GM18951 (cell line): ENCODE data around the gene YIF1B.
A peak's percentile ranks its signal among the peaks of the same experiment; 100 is the strongest.

Experiments used
- POLR2A ChIP-seq: IDR thresholded peaks from 4 replicates; pipeline ENCODE4 v1.6.1; 2011; ENCODE audit warnings: mild to moderate bottlenecking; ENCODE audit not compliant: insufficient read length, insufficient read depth; ENCODE audit errors: extremely low read depth
- in situ Hi-C: fragments of 300-500 bp; cut with MboI; formaldehyde crosslinking; loops from one replicate; pipeline ENCODE4 v1.12.0; 2022; ENCODE audit warnings: low sequenced_read_pairs, mixed read lengths, inconsistent platforms; ENCODE audit not compliant: unreplicated experiment

Gene YIF1B

GRCh38 chr19:38320969-38321339, 5.2 kb upstream of the YIF1B start:
- in situ Hi-C loops: no loop called here

GRCh38 chr19:38319421-38320258, 3.9 kb upstream of the YIF1B start, which contains the start of gene KCNK6:
Gene KCNK6 (plus strand): TSS chr19:38319845. CDS start chr19:38319951, 106 bp downstream.
- in situ Hi-C loops: loop anchor here (10.0 kb wide), 1 partner anchor 425 kb away; no protein-coding TSS in a partner anchor
- peak; percentile 59 for TF ChIP-seq POLR2A

More at GRCh38 chr19:38320969-38321339, 5.2 kb upstream of the YIF1B start:
- TF ChIP-seq POLR2A: no peak

GRCh38 chr19:38318660-38319059, 2.9 kb upstream of the YIF1B start:
- no peak for TF ChIP-seq POLR2A
- in situ Hi-C loops: loop anchor here (10.0 kb wide), 1 partner anchor 424 kb away; no protein-coding TSS in a partner anchor

- in situ Hi-C loops: loop anchor here (10.0 kb wide), 1 partner anchor 422 kb away; no protein-coding TSS in a partner anchor
- no peak for TF ChIP-seq POLR2A
Observed at GRCh38 chr19:38317104-38317612, 1.4 kb upstream of the YIF1B start.

GRCh38 chr19:38316477-38317067, 825 bp upstream of the YIF1B start:
- no peak for TF ChIP-seq POLR2A
- in situ Hi-C loops: loop anchor here (10.0 kb wide), 1 partner anchor 422 kb away; no protein-coding TSS in a partner anchor

GRCh38 chr19:38310986-38311385, 4.8 kb downstream of the YIF1B start:
- in situ Hi-C loops: loop anchor here (10.0 kb wide), 1 partner anchor 416 kb away; no protein-coding TSS in a partner anchor
- no peak for TF ChIP-seq POLR2A

GRCh38 chr19:38310279-38310670, 5.5 kb downstream of the YIF1B start:
- TF ChIP-seq POLR2A: no peak
- in situ Hi-C loops: loop anchor here (10.0 kb wide), 1 partner anchor 415 kb away; no protein-coding TSS in a partner anchor

GRCh38 chr19:38309615-38310278, 6.0 kb downstream of the YIF1B start:
- TF ChIP-seq POLR2A: no peak
- in situ Hi-C loops: loop anchor here (10.0 kb wide), 1 partner anchor 415 kb away; no protein-coding TSS in a partner anchor

- TF ChIP-seq POLR2A: no peak
- in situ Hi-C loops: no loop called here
Observed at GRCh38 chr19:38308926-38309614, 6.7 kb downstream of the YIF1B start.

GRCh38 chr19:38308006-38308766, 7.6 kb downstream of the YIF1B start:
- no peak for TF ChIP-seq POLR2A
- in situ Hi-C loops: no loop called here

GRCh38 chr19:38307597-38307996, 8.2 kb downstream of the YIF1B start:
- in situ Hi-C loops: no loop called here
- TF ChIP-seq POLR2A: no peak

GRCh38 chr19:38307076-38307475, 8.7 kb downstream of the YIF1B start:
- in situ Hi-C loops: no loop called here

More at GRCh38 chr19:38307076-38307475, 8.7 kb downstream of the YIF1B start:
- TF ChIP-seq POLR2A: no peak
